WERI-Rb-1 (cell line): Measurements from ENCODE around the gene KCNQ2.

Experiments
- DNase-seq: peaks from one replicate; pipeline ENCODE4 v3.0.0-alpha.2; 2020
- H3K27ac ChIP-seq: fragments of 250-450 bp; sonication (Bioruptor Pico); 2 replicates; pipeline ENCODE4 v1.5.1; 2020; ENCODE audit warnings: mild to moderate bottlenecking, moderate library complexity
- H3K27me3 ChIP-seq: fragments of 250-450 bp; sonication (Bioruptor Pico); 2 replicates; pipeline ENCODE4 v1.5.1; 2021; ENCODE audit warnings: mild to moderate bottlenecking, low read depth, moderate library complexity; ENCODE audit not compliant: insufficient read depth, severe bottlenecking
- H3K36me3 ChIP-seq: fragments of 250-450 bp; sonication (Bioruptor Pico); 2 replicates; pipeline ENCODE4 v1.5.1; 2020; ENCODE audit warnings: mild to moderate bottlenecking, moderate library complexity
- H3K4me3 ChIP-seq: 2 replicates; pipeline ENCODE4 v1.5.1; 2011; ENCODE audit warnings: low read depth, mild to moderate bottlenecking, control low read depth, low read length
- H3K9me3 ChIP-seq: fragments of 250-450 bp; sonication (Bioruptor Pico); 2 replicates; pipeline ENCODE4 v1.5.1; 2021; ENCODE audit warnings: mild to moderate bottlenecking, moderate library complexity; ENCODE audit not compliant: severe bottlenecking
- CTCF ChIP-seq: IDR thresholded peaks from 2 replicates; pipeline ENCODE4 v1.5.1; 2011; ENCODE audit warnings: low read depth, mild to moderate bottlenecking, control low read depth, inconsistent platforms, low read length

The KCNQ2 gene

GRCh38 chr20:63492982-63493381 is 20.5 kb upstream of the KCNQ2 start:
- H3K9me3 ChIP-seq = no peaks in the 10 kb centered on the region
- no peak overlapping the region for H3K27ac ChIP-seq
- H3K4me3 ChIP-seq = no peak overlapping the region
- no peak for TF ChIP-seq CTCF
- H3K27me3 ChIP-seq = no peaks in the 10 kb centered on the region
- DNase-seq = no peak
- H3K36me3 ChIP-seq = peaks cover 83% of the 10 kb centered on the region

GRCh38 chr20:63492518-63492917 is 20.1 kb upstream of the KCNQ2 start:
- Histone ChIP-seq H3K36me3 (peaks cover 86% of the 10 kb centered on the region), H3K4me3 (no peak overlapping the region), H3K27me3 (no peaks in the 10 kb centered on the region), H3K27ac (no peak overlapping the region), H3K9me3 (no peaks in the 10 kb centered on the region)
- no peak for DNase-seq
- no peak for TF ChIP-seq CTCF

- peaks cover 81% of the 10 kb centered on the region for H3K36me3 ChIP-seq
- no peak overlapping the region for H3K27ac ChIP-seq
- TF ChIP-seq CTCF = no peak
- no peaks in the 10 kb centered on the region for H3K9me3 ChIP-seq
- no peak overlapping the region for H3K4me3 ChIP-seq
- H3K27me3 ChIP-seq = no peaks in the 10 kb centered on the region
- no peak for DNase-seq
These were observed 19.3 kb upstream of the KCNQ2 start for GRCh38 chr20:63491635-63492230.

GRCh38 chr20:63491078-63491477 is 18.6 kb upstream of the KCNQ2 start:
- no peak for TF ChIP-seq CTCF
- no peak for DNase-seq
- Histone ChIP-seq H3K27ac (no peak overlapping the region), H3K27me3 (no peaks in the 10 kb centered on the region), H3K4me3 (no peak overlapping the region), H3K9me3 (no peaks in the 10 kb centered on the region), H3K36me3 (peaks cover 77% of the 10 kb centered on the region)

GRCh38 chr20:63490416-63490815 is 18.0 kb upstream of the KCNQ2 start:
- no peaks in the 10 kb centered on the region for H3K27me3 ChIP-seq
- H3K27ac ChIP-seq = no peak overlapping the region
- DNase-seq = no peak
- H3K4me3 ChIP-seq = no peak overlapping the region
- H3K9me3 ChIP-seq = no peaks in the 10 kb centered on the region
- no peak for TF ChIP-seq CTCF
- peaks cover 72% of the 10 kb centered on the region for H3K36me3 ChIP-seq
